CD4-positive, alpha-beta T cell (primary cell): ENCODE measurements around the gene CCDC186. TPM values are rescaled to one million over a fixed set of nuclear protein-coding genes. Genes with fewer than 3 reads are reported as not detected.

ENCODE experiments used
- ATAC-seq: fragments of 200-7000 bp; cut with Tn5 transposase; one replicate; pipeline ENCODE4 v1.10.0; 2022; ENCODE audit warnings: mild to moderate bottlenecking; ENCODE audit not compliant: poor library complexity
- CTCF ChIA-PET: fragments of 350-600 bp; sonication (Branson Sonifier 250); formaldehyde crosslinking; loops from one replicate; lab custom pipeline; 2021; ENCODE audit warnings: antibody characterized with exemption, inconsistent platforms; lab: Charles Lee
- POLR2A ChIA-PET: fragments of 350-600 bp; sonication (Branson Sonifier 250); formaldehyde crosslinking; loops from one replicate; lab custom pipeline; 2021; ENCODE audit warnings: antibody characterized with exemption, inconsistent platforms; lab: Charles Lee
- DNase-seq, 14 experiments: peaks; one replicate each; pipeline ENCODE4 v3.0.0-alpha.2; 2013 to 2020; ENCODE audit warnings: mixed read lengths in 2 of 14
- H3K27ac ChIP-seq, 2 donors: one replicate each; pipeline versions ENCODE4 v1.5.1 to v1.7.0; 2013; ENCODE audit warnings: low read length in 2 of 2, low read depth in 1 of 2, mild to moderate bottlenecking in 1 of 2
- H3K27me3 ChIP-seq, 2 experiments: 1 replicate in 1 of 2; 2 replicates in 1 of 2; pipeline versions ENCODE4 v1.6.1 to v1.7.0; 2013; ENCODE audit warnings: low read length in 2 of 2, control low read depth in 1 of 2, mild to moderate bottlenecking in 1 of 2, moderate library complexity in 1 of 2; ENCODE audit not compliant: insufficient read depth in 2 of 2, control insufficient read depth in 1 of 2
- H3K36me3 ChIP-seq: one replicate; pipeline ENCODE4 v1.6.1; 2013; ENCODE audit warnings: low read length, control low read depth; ENCODE audit not compliant: insufficient read depth
- H3K4me1 ChIP-seq: one replicate; pipeline ENCODE4 v1.6.1; 2013; ENCODE audit warnings: low read length, control low read depth; ENCODE audit not compliant: insufficient read depth
- H3K4me3 ChIP-seq: one replicate; pipeline ENCODE4 v1.5.1; 2013; ENCODE audit warnings: mild to moderate bottlenecking, low read length, moderate library complexity
- H3K9me3 ChIP-seq, 2 experiments: 1 replicate in 1 of 2; 2 replicates in 1 of 2; pipeline versions ENCODE4 v1.6.1 to v1.7.0; 2013; ENCODE audit warnings: low read length in 2 of 2, mild to moderate bottlenecking in 2 of 2, control low read depth in 1 of 2, moderate library complexity in 1 of 2; ENCODE audit not compliant: control insufficient read depth in 1 of 2, insufficient read depth in 1 of 2
- H3K27ac Mint-ChIP-seq: one replicate; pipeline ENCODE4 v1.8.0; 2020; ENCODE audit warnings: mixed read lengths
- H3K27me3 Mint-ChIP-seq: one replicate; pipeline ENCODE4 v1.8.0; 2021; ENCODE audit warnings: mixed read lengths
- H3K36me3 Mint-ChIP-seq: one replicate; pipeline ENCODE4 v1.8.0; 2021; ENCODE audit warnings: low read depth, mixed read lengths
- H3K4me1 Mint-ChIP-seq: one replicate; pipeline ENCODE4 v1.8.0; 2021; ENCODE audit warnings: low read depth, mixed read lengths
- H3K4me3 Mint-ChIP-seq: one replicate; pipeline ENCODE4 v1.8.0; 2020; ENCODE audit warnings: mild to moderate bottlenecking, mixed read lengths
- H3K9me3 Mint-ChIP-seq: one replicate; pipeline ENCODE4 v1.8.0; 2020; ENCODE audit warnings: mixed read lengths
- intact Hi-C, 2 experiments: fragments of 100-400 bp; cut with DNase I in 1 of 2; cut with micrococcal nuclease in 1 of 2; formaldehyde crosslinking; loops; one replicate each; pipeline versions ENCODE4 v1.15.1 to v1.9.0; 2023 to 2025; cut with DNase I, micrococcal nuclease
- total RNA-seq, 174 experiments: library from RNA in 2 of 174; stranded (reverse) in 2 of 174; gene quantifications; one replicate each; pipeline ENCODE4 v1.2.3 and lab custom pipeline; 2021 to 2026
- TF ChIP-seq, protein P1 (sequence below): fragments of 200-600 bp; IDR thresholded peaks from one replicate; pipeline ENCODE4 v1.8.0; 2022; ENCODE audit warnings: antibody characterized with exemption, mild to moderate bottlenecking

The CCDC186 gene
- total RNA-seq, 2 experiments from 2014 or later, result 55.0 to 55.9 TPM

DNA sequence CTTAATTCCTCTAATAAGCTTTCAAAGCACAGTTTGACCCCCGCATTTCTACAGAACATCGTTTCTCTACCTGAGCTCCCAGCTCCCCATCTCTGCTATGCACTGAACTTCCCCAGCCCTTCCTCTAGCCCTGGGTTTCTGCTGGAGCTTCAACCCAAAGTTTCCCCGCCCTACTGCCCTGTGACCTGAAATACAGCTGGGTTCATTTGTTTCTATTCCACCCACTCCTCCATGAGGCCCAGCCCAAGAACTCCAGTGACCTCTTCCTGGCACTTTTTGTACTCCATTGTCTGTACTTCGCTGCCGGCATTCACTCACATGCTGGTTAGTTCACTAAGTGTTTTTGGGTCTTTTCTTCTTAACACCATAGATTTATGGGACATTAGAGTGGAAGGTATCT is 94.6 kb downstream of the CCDC186 start:
- Histone ChIP-seq H3K36me3 (no peaks in the 10 kb centered on the region), H3K9me3 (no peaks in the 10 kb centered on the region), H3K27ac (no peak overlapping the region), H3K4me1 (no peaks in the 10 kb centered on the region), H3K4me3 (no peak overlapping the region), H3K27me3 (no peaks in the 10 kb centered on the region)
- ATAC-seq (no peak), DNase-seq (no peak)
- H3K4me1 Mint-ChIP-seq, result peaks cover 7% of the 10 kb centered on the region
- TF ChIP-seq, protein P1, sequence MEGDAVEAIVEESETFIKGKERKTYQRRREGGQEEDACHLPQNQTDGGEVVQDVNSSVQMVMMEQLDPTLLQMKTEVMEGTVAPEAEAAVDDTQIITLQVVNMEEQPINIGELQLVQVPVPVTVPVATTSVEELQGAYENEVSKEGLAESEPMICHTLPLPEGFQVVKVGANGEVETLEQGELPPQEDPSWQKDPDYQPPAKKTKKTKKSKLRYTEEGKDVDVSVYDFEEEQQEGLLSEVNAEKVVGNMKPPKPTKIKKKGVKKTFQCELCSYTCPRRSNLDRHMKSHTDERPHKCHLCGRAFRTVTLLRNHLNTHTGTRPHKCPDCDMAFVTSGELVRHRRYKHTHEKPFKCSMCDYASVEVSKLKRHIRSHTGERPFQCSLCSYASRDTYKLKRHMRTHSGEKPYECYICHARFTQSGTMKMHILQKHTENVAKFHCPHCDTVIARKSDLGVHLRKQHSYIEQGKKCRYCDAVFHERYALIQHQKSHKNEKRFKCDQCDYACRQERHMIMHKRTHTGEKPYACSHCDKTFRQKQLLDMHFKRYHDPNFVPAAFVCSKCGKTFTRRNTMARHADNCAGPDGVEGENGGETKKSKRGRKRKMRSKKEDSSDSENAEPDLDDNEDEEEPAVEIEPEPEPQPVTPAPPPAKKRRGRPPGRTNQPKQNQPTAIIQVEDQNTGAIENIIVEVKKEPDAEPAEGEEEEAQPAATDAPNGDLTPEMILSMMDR, result no peak
- H3K36me3 Mint-ChIP-seq, result no peaks in the 10 kb centered on the region
- H3K9me3 Mint-ChIP-seq, result no peaks in the 10 kb centered on the region
- POLR2A ChIA-PET, result no interaction called here
- H3K27me3 Mint-ChIP-seq, result no peaks in the 10 kb centered on the region
- H3K27ac Mint-ChIP-seq, result no peak overlapping the region
- intact Hi-C loops, result no loop called here
- no peak overlapping the region for H3K4me3 Mint-ChIP-seq
- CTCF ChIA-PET, result no interaction called here

DNA sequence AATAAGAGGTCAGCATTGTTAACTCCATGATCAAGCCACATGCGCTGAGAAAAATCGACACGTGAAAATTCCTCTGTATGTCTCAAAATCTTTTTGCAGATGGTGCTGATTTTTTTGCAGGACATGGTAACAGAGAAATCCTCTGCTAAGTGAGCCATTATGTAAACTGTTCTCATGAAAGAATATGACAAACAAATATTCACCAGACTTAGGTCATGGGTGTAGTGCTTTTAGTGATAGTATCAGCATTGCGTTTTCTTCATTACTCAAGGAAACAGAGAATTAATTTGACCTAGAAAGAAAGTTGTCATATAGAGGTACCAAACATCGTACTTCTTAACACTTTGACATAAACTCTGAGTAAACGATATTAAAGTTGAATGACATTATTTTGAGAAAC is 95.7 kb downstream of the CCDC186 start:
- no peaks in the 10 kb centered on the region for H3K36me3 ChIP-seq
- peaks cover 8% of the 10 kb centered on the region for H3K4me1 ChIP-seq
- intact Hi-C loops, result no loop called here
- no peaks in the 10 kb centered on the region for H3K9me3 ChIP-seq
- DNase-seq, result no peak
- Mint-ChIP-seq H3K27me3 (no peaks in the 10 kb centered on the region), H3K4me3 (no peak overlapping the region), H3K27ac (no peak overlapping the region), H3K9me3 (no peaks in the 10 kb centered on the region), H3K36me3 (no peaks in the 10 kb centered on the region), H3K4me1 (peaks cover 14% of the 10 kb centered on the region)
- ATAC-seq, result no peak
- H3K27ac ChIP-seq, result no peak overlapping the region
- no peaks in the 10 kb centered on the region for H3K27me3 ChIP-seq
- CTCF ChIA-PET, result interaction anchor here (0.7 kb wide), 2 partner anchors 84 to 373 kb away, joined by 3 to 4 read pairs; no protein-coding TSS in a partner anchor
- TF ChIP-seq, protein P1, result no peak
- no peak overlapping the region for H3K4me3 ChIP-seq
- POLR2A ChIA-PET, result no interaction called here

DNA sequence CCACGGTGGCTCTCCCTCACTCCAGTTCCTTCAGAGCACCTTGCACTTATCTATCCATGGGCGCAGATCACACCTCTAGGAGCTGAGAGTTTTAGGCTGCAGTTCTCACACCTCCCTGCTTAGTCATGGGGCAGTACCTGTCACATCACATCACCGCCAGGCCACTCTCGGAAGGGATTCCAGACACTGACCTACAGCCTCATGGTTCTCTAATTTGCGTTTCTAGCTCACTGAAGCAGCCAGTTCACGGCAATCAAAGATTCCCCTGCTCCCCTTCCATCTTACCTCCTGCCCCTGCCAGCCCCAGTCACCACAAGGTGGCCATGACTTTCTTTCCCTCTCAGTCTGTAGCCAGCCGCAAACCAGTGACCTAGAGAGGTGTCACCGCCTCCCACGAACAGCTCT is 96.2 kb downstream of the CCDC186 start:
- H3K4me3 Mint-ChIP-seq, result no peak overlapping the region
- Histone ChIP-seq H3K4me1 (peaks cover 8% of the 10 kb centered on the region), H3K4me3 (no peak overlapping the region), H3K27ac (no peak overlapping the region), H3K9me3 (no peaks in the 10 kb centered on the region), H3K36me3 (no peaks in the 10 kb centered on the region), H3K27me3 (no peaks in the 10 kb centered on the region)
- DNase-seq (no peak), ATAC-seq (no peak)
- TF ChIP-seq, protein P1, result no peak
- intact Hi-C loops, result no loop called here
- no peaks in the 10 kb centered on the region for H3K9me3 Mint-ChIP-seq
- peaks cover 18% of the 10 kb centered on the region for H3K4me1 Mint-ChIP-seq
- no peaks in the 10 kb centered on the region for H3K27me3 Mint-ChIP-seq
- ChIA-PET CTCF (no interaction called here), POLR2A (no interaction called here)
- no peaks in the 10 kb centered on the region for H3K36me3 Mint-ChIP-seq
- no peak overlapping the region for H3K27ac Mint-ChIP-seq
